ENCODE data around the gene HSFX4.

GRCh38 chrX:149939905-149940673 is 10.7 kb downstream of the HSFX4 start:
- TF ChIP-seq CTCF (IDR thresholded peaks at IDR 0.05) (no peak), POLR2A (IDR thresholded peaks at IDR 0.05) (no peak), EP300 (IDR thresholded peaks at IDR 0.05) (no peak), POLR2AphosphoS5 (IDR thresholded peaks at IDR 0.05) (peak; percentile 8 to 39 (median 30))
